ENCODE results near the gene MGAT3.
"Not testable (repeated sequence)": the region's sequence is repeated elsewhere in the genome, so short reads cannot be mapped to it uniquely, and the experiment has no call there.

MGAT3 gene, protein sequence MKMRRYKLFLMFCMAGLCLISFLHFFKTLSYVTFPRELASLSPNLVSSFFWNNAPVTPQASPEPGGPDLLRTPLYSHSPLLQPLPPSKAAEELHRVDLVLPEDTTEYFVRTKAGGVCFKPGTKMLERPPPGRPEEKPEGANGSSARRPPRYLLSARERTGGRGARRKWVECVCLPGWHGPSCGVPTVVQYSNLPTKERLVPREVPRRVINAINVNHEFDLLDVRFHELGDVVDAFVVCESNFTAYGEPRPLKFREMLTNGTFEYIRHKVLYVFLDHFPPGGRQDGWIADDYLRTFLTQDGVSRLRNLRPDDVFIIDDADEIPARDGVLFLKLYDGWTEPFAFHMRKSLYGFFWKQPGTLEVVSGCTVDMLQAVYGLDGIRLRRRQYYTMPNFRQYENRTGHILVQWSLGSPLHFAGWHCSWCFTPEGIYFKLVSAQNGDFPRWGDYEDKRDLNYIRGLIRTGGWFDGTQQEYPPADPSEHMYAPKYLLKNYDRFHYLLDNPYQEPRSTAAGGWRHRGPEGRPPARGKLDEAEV

DNA sequence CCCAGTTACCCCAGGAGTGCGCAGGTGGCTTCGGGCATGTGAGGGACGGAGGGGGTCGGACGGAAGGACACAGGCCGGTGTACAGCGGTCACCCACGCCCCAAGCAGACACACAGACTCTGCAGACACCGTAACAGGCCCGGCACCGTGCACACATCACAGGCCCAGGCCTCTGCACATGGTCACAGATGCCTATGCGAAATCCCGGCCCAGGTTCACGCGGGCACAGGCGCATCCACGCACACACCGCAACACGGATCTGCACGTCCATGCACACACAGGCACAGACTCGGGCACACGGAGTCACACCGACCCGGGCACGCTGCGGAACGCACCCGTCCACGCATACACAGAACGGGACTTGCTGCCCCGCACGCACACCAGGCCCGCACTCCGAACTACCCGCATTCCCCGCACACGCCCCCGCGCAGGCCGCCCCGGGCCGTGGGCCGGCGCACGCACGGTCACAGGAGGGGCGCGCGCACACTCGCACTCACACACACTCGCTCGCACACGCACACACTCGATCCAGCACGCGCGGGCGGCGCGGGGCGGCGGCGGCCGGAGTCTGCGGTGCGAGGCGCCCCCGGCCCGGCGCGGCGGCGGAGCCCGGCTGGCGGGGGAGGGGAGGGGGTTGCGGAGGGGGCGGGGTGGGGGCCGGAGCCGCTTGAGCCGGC lies at the start of gene MGAT3:
Gene MGAT3, plus strand, starts transcription at position 491 of the 676 bp plus-strand sequence. CDS start 30,336 bp downstream, outside the sequence.
- peaks cover 10 to 46% (median 23%) of the 10 kb centered on the region in 10 experiments for H3K4me1 ChIP-seq
- peak within 1 kb of the TSS; percentile 57 to 81 (median 71); a peak in 21 of 22 replicates for H3K27ac ChIP-seq
- TF ChIP-seq Cebpa-rat (IDR thresholded peaks at IDR 0.05), result no peak
- no peaks in the 10 kb centered on the region for H3K9me3 ChIP-seq (replicated peaks in 1 of 11)
- H3K4me3 ChIP-seq, result peak within 1 kb of the TSS; percentile 61 to 78 (median 71)
- H3K9ac ChIP-seq, result peak within 1 kb of the TSS; percentile 74 to 86 (median 81)
- peaks cover 0 to 18% (median 11%) of the 10 kb centered on the region in 11 experiments; a peak in 12 of 22 replicates for H3K27me3 ChIP-seq
- peak within 1 kb of the TSS; percentile 85 to 99 (median 93) for H3K4me2 ChIP-seq
- H4K20me1 ChIP-seq, result no peaks in the 10 kb centered on the region
- no peaks in the 10 kb centered on the region for H3K36me3 ChIP-seq

DNA sequence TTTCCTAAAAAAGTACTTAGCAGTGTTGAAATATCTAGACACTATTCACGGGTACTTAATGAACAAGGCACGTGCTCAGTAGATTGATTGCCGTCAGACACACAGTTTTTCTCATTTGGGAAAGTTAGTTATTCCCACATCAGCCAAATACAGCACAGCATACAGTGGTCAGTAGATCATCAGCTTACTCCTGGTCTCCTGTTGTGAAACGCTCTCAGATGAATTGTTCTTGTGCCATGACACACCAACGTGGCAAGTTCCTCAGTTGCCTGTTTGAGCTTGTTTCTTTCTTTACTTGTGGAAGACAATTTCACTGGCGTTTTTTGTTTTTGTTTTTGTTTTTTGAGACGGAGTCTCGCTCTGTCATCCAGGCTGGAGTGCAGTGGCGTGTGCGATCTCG lies 48.6 kb upstream of the MGAT3 start:
- Histone ChIP-seq H3K4me2 (peak overlapping the region in 9 of 11 experiments; percentile 4 to 94 (median 62); a peak in 16 of 22 replicates), H3K9me3 (replicated peaks in 1 of 11) (no peaks in the 10 kb centered on the region; a peak in 1 of 22 replicates), H3K36me3 (peaks cover 19 to 33% (median 25%) of the 10 kb centered on the region in 11 experiments; a peak in 20 of 22 replicates), H3K27ac (peak overlapping the region; percentile 9 to 99 (median 96); a peak in 17 of 22 replicates), H4K20me1 (no peaks in the 10 kb centered on the region), H3K4me3 (no peak overlapping the region), H3K4me1 (peaks cover 61 to 89% (median 73%) of the 10 kb centered on the region in 10 experiments), H3K27me3 (no peaks in the 10 kb centered on the region), H3K9ac (peak overlapping the region in 3 of 11 experiments; percentile 10 to 39 (median 36); a peak in 3 of 22 replicates)
- TF ChIP-seq Cebpa-rat (IDR thresholded peaks at IDR 0.05), result no peak

DNA sequence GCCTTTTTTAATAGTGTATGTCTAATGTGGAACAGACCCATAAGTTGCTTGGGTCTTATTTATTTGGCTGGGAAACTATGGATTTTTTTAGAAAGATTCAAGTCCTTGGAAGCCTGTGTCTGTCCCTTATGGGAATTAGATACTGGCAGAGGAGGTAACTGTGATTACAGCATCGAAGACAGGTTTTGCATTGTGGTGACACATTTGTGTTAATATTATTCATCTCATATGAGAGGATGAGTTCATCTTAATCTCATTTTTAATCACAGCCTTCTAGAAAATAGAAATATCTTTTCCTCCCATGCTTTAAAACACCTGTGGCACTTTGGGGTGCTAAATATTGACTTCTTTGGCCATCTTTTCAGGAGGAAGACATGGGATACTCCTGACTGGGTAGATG lies 48.0 kb upstream of the MGAT3 start:
- Histone ChIP-seq H3K4me2 (peak overlapping the region in 10 of 11 experiments; percentile 1 to 94 (median 73); a peak in 17 of 22 replicates), H3K9me3 (replicated peaks in 1 of 11) (no peaks in the 10 kb centered on the region; a peak in 1 of 22 replicates)
- no peak for TF ChIP-seq Cebpa-rat (IDR thresholded peaks at IDR 0.05)

DNA sequence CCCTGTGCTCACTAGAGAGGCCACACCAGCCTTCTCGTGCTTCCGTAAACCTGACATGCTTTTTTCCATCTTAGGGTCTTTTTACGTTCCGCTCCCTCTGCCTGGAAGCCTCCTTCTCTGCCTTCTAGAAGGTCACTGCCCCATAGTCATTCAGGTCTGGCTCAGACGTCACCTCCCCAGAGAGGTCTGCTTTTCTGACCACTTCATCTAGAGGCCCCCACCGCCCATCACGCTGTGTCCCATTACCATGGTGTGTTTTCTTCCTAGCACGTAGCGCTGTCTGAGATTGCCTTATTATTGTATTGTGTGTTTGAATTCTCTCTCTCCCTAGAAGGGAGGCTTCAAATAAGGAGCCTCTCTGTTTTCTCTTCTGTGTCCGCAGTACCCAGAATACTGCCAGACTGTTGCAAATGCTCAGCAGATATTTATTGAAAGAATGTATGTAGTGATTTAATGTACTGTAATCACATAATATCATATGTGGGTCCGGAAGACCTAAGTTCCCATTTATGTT lies 47.2 kb upstream of the MGAT3 start:
- Histone ChIP-seq H3K27ac (peak overlapping the region in 10 of 11 experiments; percentile 85 to 99 (median 96); a peak in 21 of 22 replicates), H4K20me1 (peaks cover 0 to 2% (median 0%) of the 10 kb centered on the region in 11 experiments; a peak in 1 of 22 replicates), H3K4me2 (peak overlapping the region; percentile 1 to 94 (median 88); a peak in 18 of 22 replicates), H3K4me3 (no peak overlapping the region), H3K36me3 (peaks cover 12 to 23% (median 15%) of the 10 kb centered on the region in 11 experiments; a peak in 18 of 22 replicates), H3K9me3 (replicated peaks in 1 of 11) (no peaks in the 10 kb centered on the region; a peak in 1 of 22 replicates), H3K4me1 (peaks cover 75 to 97% (median 85%) of the 10 kb centered on the region in 10 experiments), H3K27me3 (no peaks in the 10 kb centered on the region), H3K9ac (peak overlapping the region in 5 of 11 experiments; percentile 0 to 87 (median 38); a peak in 4 of 22 replicates)
- no peak for TF ChIP-seq Cebpa-rat (IDR thresholded peaks at IDR 0.05)

More for the DNA sequence above, 48.0 kb upstream of the MGAT3 start:
- H3K27me3 ChIP-seq, result no peaks in the 10 kb centered on the region
- H3K9ac ChIP-seq, result peak overlapping the region in 6 of 11 experiments; percentile 0 to 87 (median 16); a peak in 3 of 22 replicates
- peak overlapping the region in 10 of 11 experiments; percentile 85 to 99 (median 96); a peak in 18 of 22 replicates for H3K27ac ChIP-seq
- no peak overlapping the region for H3K4me3 ChIP-seq
- peaks cover 68 to 93% (median 79%) of the 10 kb centered on the region in 10 experiments for H3K4me1 ChIP-seq
- H4K20me1 ChIP-seq, result no peaks in the 10 kb centered on the region; a peak in 1 of 22 replicates
- H3K36me3 ChIP-seq, result peaks cover 19 to 30% (median 23%) of the 10 kb centered on the region in 11 experiments; a peak in 19 of 22 replicates

DNA sequence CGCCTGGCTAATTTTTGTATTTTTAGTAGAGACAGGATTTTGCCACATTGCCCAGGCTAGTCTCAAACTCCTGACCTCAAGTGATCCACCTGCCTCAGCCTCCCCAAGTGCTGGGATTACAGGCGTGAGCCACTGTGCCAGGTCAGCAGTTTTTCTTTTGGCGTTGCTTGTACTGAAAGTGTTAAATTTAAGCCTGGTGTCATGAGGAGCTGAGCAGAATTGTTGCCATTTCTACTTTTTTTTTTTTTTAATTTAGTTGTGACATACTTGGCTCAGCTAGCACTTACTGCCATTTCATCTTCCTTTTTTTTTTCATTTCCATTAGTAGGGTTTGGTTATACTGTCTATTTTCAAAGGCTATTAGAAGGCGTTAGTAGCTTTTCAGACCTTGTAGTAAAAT lies 46.5 kb upstream of the MGAT3 start:
- Histone ChIP-seq H3K27me3 (no peaks in the 10 kb centered on the region), H3K9ac (peak overlapping the region in 4 of 11 experiments; percentile 38 to 87 (median 47); a peak in 7 of 22 replicates), H3K4me2 (peak overlapping the region; percentile 26 to 94 (median 88); a peak in 20 of 22 replicates), H3K4me3 (no peak overlapping the region), H4K20me1 (peaks cover 0 to 9% (median 0%) of the 10 kb centered on the region in 11 experiments; a peak in 2 of 22 replicates), H3K4me1 (peaks cover 82 to 97% (median 87%) of the 10 kb centered on the region in 10 experiments), H3K27ac (peak overlapping the region in 10 of 11 experiments; percentile 85 to 99 (median 96); a peak in 21 of 22 replicates), H3K9me3 (replicated peaks in 1 of 11) (no peaks in the 10 kb centered on the region; a peak in 1 of 22 replicates), H3K36me3 (peaks cover 8 to 20% (median 12%) of the 10 kb centered on the region in 11 experiments; a peak in 19 of 22 replicates)
- no peak for TF ChIP-seq Cebpa-rat (IDR thresholded peaks at IDR 0.05)

DNA sequence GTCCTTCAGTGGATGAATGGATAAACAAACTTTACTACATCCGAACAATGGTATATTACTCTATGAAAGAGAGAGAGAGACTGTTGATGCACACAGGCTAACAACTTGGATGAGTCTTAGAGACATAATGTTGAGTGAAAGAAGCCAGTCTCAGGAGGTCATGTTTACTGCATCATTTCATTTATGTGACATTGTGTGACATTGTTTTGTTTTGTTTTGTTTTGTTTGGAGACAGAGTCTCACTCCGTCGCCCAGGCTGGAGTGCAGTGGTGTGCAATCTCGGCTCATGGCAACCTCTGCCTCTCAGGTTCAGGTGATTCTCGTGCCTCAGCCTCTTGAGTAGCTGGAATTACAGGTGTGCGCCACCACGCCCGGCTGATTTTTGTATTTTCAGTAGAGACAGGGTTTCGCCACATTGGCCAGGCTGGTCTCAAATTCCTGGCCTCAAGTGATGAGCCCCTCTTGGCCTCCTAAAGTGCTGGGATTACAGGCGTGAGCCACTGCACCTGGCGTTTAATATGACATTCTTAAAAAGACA lies 44.9 kb upstream of the MGAT3 start:
- H3K9ac ChIP-seq, result peak overlapping the region; percentile 72 to 90 (median 86)
- H3K4me3 ChIP-seq, result peak overlapping the region in 9 of 10 experiments; percentile 6 to 47 (median 34); a peak in 12 of 20 replicates
- peaks cover 0 to 11% (median 0%) of the 10 kb centered on the region in 11 experiments; a peak in 2 of 22 replicates for H4K20me1 ChIP-seq

DNA sequence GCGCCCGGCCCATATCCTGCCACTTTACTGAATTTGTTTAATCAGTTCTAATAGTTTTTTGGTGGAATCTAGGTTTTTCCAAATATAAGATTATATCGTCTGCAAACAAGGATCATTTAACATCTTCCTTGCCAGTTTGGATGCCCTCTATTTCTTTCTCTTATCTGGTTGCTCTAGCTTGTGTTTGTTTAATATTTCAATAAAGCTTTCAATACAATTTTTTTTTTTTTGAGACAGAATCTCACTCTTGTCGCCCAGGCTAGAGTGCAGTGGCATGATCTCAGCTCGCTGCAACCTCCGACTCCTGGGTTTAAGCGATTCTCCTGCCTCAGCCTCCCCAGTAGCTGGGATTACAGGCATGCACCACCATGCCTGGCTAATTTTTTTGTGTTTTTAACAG lies 43.6 kb upstream of the MGAT3 start:
- H3K4me2 ChIP-seq, result peak overlapping the region; percentile 84 to 95 (median 92)
- peak overlapping the region; percentile 82 to 99 (median 96); a peak in 21 of 22 replicates for H3K27ac ChIP-seq
- H3K9ac ChIP-seq, result peak overlapping the region in 10 of 11 experiments; percentile 54 to 90 (median 86); a peak in 21 of 22 replicates
- peaks cover 28 to 39% (median 32%) of the 10 kb centered on the region in 11 experiments for H3K36me3 ChIP-seq
- not testable (repeated sequence) for H3K27me3 ChIP-seq; H3K9me3 ChIP-seq (replicated peaks in 1 of 11)
- peaks cover 80 to 97% (median 94%) of the 10 kb centered on the region in 10 experiments for H3K4me1 ChIP-seq
- peaks cover 0 to 11% (median 0%) of the 10 kb centered on the region in 11 experiments; a peak in 2 of 22 replicates for H4K20me1 ChIP-seq
- 0 out of 20 replicates have a peak overlapping the region, but pooled peaks of 1 of the 10 experiments have one; percentile 39 for H3K4me3 ChIP-seq

More for the DNA sequence above, 44.9 kb upstream of the MGAT3 start:
- H3K9me3 ChIP-seq (replicated peaks in 1 of 11); H3K27me3 ChIP-seq: not testable (repeated sequence)
- peaks cover 17 to 26% (median 22%) of the 10 kb centered on the region in 11 experiments for H3K36me3 ChIP-seq
- peaks cover 90 to 98% (median 96%) of the 10 kb centered on the region in 10 experiments for H3K4me1 ChIP-seq
- H3K27ac ChIP-seq, result peak overlapping the region; percentile 82 to 99 (median 96)
- peak overlapping the region; percentile 79 to 94 (median 90) for H3K4me2 ChIP-seq
